Transverse colon (tissue), 4 donors: ENCODE results near the gene MCAM. TPM values are rescaled to one million over a fixed set of nuclear protein-coding genes. Genes with fewer than 3 reads are reported as not detected.
A peak's percentile ranks its signal among the peaks of the same experiment; 100 is the strongest.

Experiments used
- DNase-seq: peaks from one replicate; pipeline ENCODE4 v3.0.0-alpha.2; 2019
- H3K27ac ChIP-seq, 4 donors: fragments of 200-600 bp; sonication (generic); 2 replicates each; pipeline ENCODE4 v1.5.1; 2016 to 2018; ENCODE audit warnings: inconsistent platforms in 4 of 4
- H3K27me3 ChIP-seq: fragments of 200-600 bp; sonication (generic); 2 replicates; pipeline ENCODE4 v1.5.1; 2017; ENCODE audit warnings: inconsistent platforms
- H3K36me3 ChIP-seq, 4 donors: fragments of 200-600 bp; sonication (generic); 2 replicates each; pipeline ENCODE4 v1.5.1; 2017 to 2019; ENCODE audit warnings: inconsistent platforms in 4 of 4
- H3K4me1 ChIP-seq, 4 donors: fragments of 200-600 bp; sonication (generic); 2 replicates each; pipeline ENCODE4 v1.5.1; 2017 to 2020; ENCODE audit warnings: inconsistent platforms in 4 of 4
- H3K4me3 ChIP-seq, 4 donors: fragments of 200-600 bp; sonication (generic); 1 replicate in 1 of 4; 2 replicates in 3 of 4; pipeline versions ENCODE4 v1.5.1 to v1.6.1; 2017 to 2019; ENCODE audit warnings: inconsistent platforms in 4 of 4
- H3K9me3 ChIP-seq, 2 donors: fragments of 200-600 bp; sonication (generic); 2 replicates each; pipeline ENCODE4 v1.5.1; 2017 to 2019; ENCODE audit warnings: inconsistent platforms in 2 of 2
- EP300 ChIP-seq: sonication (generic); formaldehyde crosslinking; IDR thresholded peaks from one replicate; pipeline ENCODE4 v1.6.1; 2017; ENCODE audit warnings: antibody characterized with exemption, low read depth
- POLR2A ChIP-seq: fragments of 450-650 bp; IDR thresholded peaks from one replicate; pipeline ENCODE4 v1.6.1; 2016; ENCODE audit warnings: antibody characterized with exemption, mild to moderate bottlenecking, moderate library complexity
- POLR2AphosphoS5 ChIP-seq, 3 donors: sonication (generic); formaldehyde crosslinking; IDR thresholded peaks; one replicate each; pipeline ENCODE4 v1.6.1; 2016; ENCODE audit warnings: antibody characterized with exemption in 3 of 3
- WGBS, 2 donors: methylation state at CpG; one replicate each; pipeline ENCODE4 v1.1.5; 2018; ENCODE audit warnings: low coverage in 1 of 2; 5-methylcytosine and 5-hydroxymethylcytosine counted together
- in situ Hi-C, 4 donors: fragments of 200-750 bp; cut with MboI; loops; one replicate each; pipeline versions ENCODE4 v1.15.0 to v1.15.1; 2017; ENCODE audit warnings: low sequenced_read_pairs in 3 of 4, low pct_ligation_motif_present in 1 of 4, low pct_unique_long_range_greater_than_20kb in 1 of 4
- intact Hi-C: fragments of 100-400 bp; cut with DNase I; formaldehyde crosslinking; loops from one replicate; pipeline ENCODE4 v1.15.1; 2023; ENCODE audit warnings: low total_unique reads
- total RNA-seq, 4 donors: library from RNA; depleted of rRNA; stranded (reverse); fragments of >200 nt; gene quantifications; one replicate each; pipeline ENCODE4 v1.1.0, GENCODE V29; 2016
- TF ChIP-seq, protein P1 (sequence below), 5 experiments: fragments of 200-600 bp in 3 of 5; fragments of 450-650 bp in 2 of 5; sonication (generic) in 3 of 5; IDR thresholded peaks; 1 replicate in 2 of 5; 2 replicates in 3 of 5; pipeline ENCODE4 v1.5.1; 2016 to 2017; ENCODE audit warnings: antibody characterized with exemption in 5 of 5, inconsistent platforms in 3 of 5, mild to moderate bottlenecking in 2 of 5, moderate library complexity in 1 of 5

Gene MCAM
- total RNA-seq, 4 donors from 2014 or later = 87.4 to 466 (median 150) TPM

DNA sequence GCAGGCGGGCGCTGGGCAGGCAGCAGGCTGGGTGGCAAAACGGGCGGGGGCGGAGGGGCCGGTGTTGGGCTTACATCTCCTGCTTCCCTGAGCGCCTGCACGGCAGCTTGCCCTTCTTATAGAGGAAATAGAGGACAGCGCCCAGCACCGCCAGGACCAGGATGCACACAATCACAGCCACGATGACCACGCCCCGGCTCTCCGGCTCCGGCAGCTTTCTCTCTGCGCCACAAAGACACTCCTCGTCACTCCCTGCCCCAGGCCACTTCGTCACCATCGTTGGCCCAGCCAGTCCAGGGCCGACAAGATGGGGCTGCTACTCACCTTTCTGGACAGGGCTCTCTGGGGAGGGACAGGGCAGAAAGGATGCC lies 6.3 kb downstream of the MCAM start:
- Histone ChIP-seq H3K27me3 (peaks cover 17% of the 10 kb centered on the region), H3K9me3 (no peaks in the 10 kb centered on the region), H3K4me1 (peaks cover 0 to 11% (median 7%) of the 10 kb centered on the region in 4 donors), H3K4me3 (no peak overlapping the region), H3K36me3 (peaks cover 0 to 7% (median 2%) of the 10 kb centered on the region in 4 donors), H3K27ac (peak overlapping the region in 1 of 4 donors; percentile 1)
- intact Hi-C loops = no loop called here
- in situ Hi-C loops = no loop called here
- TF ChIP-seq, protein P1, sequence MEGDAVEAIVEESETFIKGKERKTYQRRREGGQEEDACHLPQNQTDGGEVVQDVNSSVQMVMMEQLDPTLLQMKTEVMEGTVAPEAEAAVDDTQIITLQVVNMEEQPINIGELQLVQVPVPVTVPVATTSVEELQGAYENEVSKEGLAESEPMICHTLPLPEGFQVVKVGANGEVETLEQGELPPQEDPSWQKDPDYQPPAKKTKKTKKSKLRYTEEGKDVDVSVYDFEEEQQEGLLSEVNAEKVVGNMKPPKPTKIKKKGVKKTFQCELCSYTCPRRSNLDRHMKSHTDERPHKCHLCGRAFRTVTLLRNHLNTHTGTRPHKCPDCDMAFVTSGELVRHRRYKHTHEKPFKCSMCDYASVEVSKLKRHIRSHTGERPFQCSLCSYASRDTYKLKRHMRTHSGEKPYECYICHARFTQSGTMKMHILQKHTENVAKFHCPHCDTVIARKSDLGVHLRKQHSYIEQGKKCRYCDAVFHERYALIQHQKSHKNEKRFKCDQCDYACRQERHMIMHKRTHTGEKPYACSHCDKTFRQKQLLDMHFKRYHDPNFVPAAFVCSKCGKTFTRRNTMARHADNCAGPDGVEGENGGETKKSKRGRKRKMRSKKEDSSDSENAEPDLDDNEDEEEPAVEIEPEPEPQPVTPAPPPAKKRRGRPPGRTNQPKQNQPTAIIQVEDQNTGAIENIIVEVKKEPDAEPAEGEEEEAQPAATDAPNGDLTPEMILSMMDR (IDR thresholded peaks at IDR 0.05) = no peak
- no peak for TF ChIP-seq POLR2AphosphoS5 (IDR thresholded peaks at IDR 0.05)
- TF ChIP-seq EP300 = no peak
- TF ChIP-seq POLR2A = no peak
- no peak for DNase-seq
- 69% methylated on average over 20 of the region's 20 CpGs; no CpG with 5 or more reads in 1 of the 2 donors for WGBS, 2 donors

DNA sequence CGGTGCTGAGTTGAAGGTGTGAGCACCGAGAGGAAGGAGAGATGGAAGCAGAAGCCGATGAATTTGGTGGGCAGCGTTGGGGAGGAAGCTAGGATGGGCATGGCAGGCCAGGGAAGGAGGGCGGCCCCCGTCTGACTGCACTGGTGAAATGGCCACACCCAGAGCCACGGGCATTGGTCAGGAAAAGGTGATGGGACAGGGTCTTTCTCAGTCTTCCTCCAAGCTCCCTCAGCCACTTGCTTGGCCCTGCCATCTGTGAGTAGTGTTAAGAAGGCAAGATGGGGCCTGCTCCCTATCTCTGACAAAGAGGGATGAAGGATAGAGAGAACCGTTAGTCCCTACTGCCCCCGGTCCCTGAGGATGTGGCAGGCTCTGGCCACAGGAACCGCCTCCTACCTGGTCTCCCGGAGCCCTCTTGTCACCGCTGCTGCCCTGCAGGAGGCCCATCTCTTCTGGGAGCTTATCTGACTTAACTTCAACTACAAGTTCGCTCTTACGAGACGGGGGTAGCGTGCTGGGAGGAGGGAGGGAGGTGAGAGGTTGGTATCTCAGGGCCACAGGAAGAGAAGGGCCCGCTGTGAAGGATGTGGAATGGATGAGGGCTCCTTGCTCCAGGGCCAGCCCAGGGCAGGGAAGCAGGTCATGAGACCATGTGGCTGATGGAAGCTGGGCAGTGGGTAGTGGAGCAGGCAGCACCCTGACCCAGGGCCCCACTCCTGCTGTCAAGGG lies 6.8 kb downstream of the MCAM start:
- no peak overlapping the region for H3K4me3 ChIP-seq
- 68 to 88% methylated on average over 7 to 17 of the region's 17 CpGs for WGBS, 2 donors
- DNase-seq = no peak
- peaks cover 0 to 6% (median 3%) of the 10 kb centered on the region in 4 donors for H3K4me1 ChIP-seq
- no peaks in the 10 kb centered on the region for H3K9me3 ChIP-seq
- H3K27ac ChIP-seq = no peak overlapping the region
- peaks cover 11% of the 10 kb centered on the region for H3K27me3 ChIP-seq
- intact Hi-C loops (no loop called here), in situ Hi-C loops (no loop called here)
- no peak for TF ChIP-seq POLR2AphosphoS5 (IDR thresholded peaks at IDR 0.05)
- H3K36me3 ChIP-seq = peaks cover 0 to 7% (median 2%) of the 10 kb centered on the region in 4 donors

DNA sequence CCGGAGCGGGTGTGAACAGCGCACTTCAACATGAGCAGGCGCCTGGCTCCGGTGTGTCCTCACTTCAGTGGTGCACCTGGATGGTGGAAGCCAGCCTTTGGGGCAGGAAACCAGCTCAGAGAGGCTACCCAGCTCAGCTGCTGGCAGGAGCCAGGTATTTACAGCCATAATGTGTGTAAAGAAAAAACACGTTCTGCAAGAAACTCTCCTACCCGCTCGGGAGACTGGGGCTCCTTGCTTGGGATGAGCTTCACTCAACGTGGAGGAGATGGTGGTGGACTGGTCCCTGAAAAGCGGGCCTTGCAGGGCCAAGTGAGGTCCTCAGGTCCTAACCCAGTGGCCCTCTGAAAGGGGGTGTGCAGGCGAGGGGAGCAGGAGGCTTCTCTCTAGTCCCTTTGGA lies 7.5 kb downstream of the MCAM start:
- Histone ChIP-seq H3K4me3 (no peak overlapping the region), H3K27me3 (peaks cover 4% of the 10 kb centered on the region), H3K36me3 (peaks cover 0 to 7% (median 2%) of the 10 kb centered on the region in 4 donors), H3K4me1 (no peaks in the 10 kb centered on the region), H3K27ac (no peak overlapping the region), H3K9me3 (no peaks in the 10 kb centered on the region)
- DNase-seq = no peak
- 68% methylated on average over 11 of the region's 11 CpGs; no CpG with 5 or more reads in 1 of the 2 donors for WGBS, 2 donors
- in situ Hi-C loops = no loop called here
- TF ChIP-seq POLR2AphosphoS5 (IDR thresholded peaks at IDR 0.05) (no peak), EP300 (no peak), POLR2A (no peak)
- TF ChIP-seq, protein P1 (IDR thresholded peaks at IDR 0.05) = no peak
- intact Hi-C loops = no loop called here

DNA sequence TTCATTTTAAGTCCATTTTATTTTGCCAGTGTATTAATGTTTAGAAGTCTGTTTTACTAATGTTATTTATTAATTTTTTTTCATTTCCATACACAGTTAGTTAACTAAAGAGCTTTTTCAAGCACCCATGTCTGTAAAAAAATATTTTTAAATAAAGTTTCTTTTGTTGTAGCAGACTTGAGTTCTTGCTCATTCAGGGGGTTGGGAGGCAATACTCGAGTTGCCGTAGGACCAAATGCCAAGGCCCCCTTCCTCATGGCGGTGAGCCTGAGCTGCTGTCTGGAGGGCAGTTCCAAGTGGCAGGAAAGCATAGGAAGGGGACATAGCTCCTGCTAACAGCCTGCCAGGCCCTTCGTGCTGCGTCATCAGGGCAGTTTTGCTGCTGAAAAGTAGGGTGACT lies 9.0 kb downstream of the MCAM start:
- in situ Hi-C loops = no loop called here
- WGBS, 2 donors = 69% methylated on average over 5 of the region's 5 CpGs; no CpG with 5 or more reads in 1 of the 2 donors

More for the DNA sequence above, 9.0 kb downstream of the MCAM start:
- no peak overlapping the region for H3K4me3 ChIP-seq
- no peaks in the 10 kb centered on the region for H3K4me1 ChIP-seq
- TF ChIP-seq EP300 = no peak
- TF ChIP-seq, protein P1 (IDR thresholded peaks at IDR 0.05) = no peak
- TF ChIP-seq POLR2A = no peak
- no peak for TF ChIP-seq POLR2AphosphoS5 (IDR thresholded peaks at IDR 0.05)
- intact Hi-C loops = no loop called here
- H3K27me3 ChIP-seq = no peaks in the 10 kb centered on the region
- peak overlapping the region; percentile 3 to 27 (median 21) for H3K27ac ChIP-seq
- H3K36me3 ChIP-seq = peaks cover 0 to 7% (median 4%) of the 10 kb centered on the region in 4 donors
- no peak for DNase-seq
- no peaks in the 10 kb centered on the region for H3K9me3 ChIP-seq
